HG03175 (cell line): ENCODE data around the gene GTPBP3.
A peak's percentile ranks its signal among the peaks of the same experiment; 100 is the strongest.

Source experiments
- ATAC-seq: cut with Tn5 transposase; IDR thresholded peaks from one replicate; pipeline ENCODE4 v1.9.1; 2021; ENCODE audit warnings: mild to moderate bottlenecking, moderate library complexity; ENCODE audit not compliant: unreplicated experiment

GTPBP3 gene

DNA sequence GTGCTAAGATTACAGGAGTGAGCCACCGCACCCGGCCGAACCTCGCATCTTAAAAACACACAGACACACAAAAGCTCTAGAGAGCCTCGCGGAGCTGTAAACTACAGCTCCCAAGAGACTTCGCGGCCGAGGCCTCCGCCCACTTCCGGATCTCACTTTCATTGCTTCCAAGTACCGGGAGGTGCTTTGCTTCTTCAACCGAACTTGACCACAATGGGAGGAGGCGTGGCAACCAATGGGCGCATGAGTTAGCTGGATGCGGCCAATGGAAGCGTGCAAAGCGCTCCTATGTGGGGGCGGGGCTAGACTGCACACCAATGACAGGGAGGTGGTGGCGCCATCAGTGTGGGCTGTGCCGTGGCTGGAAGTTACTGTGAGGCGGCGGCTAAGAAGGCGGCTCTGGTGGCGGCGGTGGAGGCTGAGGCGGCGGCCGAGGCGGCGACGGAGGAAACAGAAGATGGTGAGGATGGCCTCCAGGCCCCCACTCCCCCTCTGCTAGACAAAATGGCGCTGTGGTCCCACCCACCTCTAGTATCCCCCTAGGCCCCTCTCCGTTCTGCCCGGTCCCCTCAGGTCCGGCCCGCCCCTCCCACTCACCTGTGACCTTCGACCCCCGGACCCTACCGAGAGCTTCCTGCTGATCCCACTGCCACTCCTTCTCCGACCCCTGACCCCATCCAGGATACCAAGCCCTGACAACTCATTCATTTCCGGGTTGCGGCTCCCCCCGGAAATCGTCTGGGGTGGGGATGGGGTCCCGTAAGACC, 28.0 kb upstream of the GTPBP3 start, which contains the start of gene DDA1:
Gene DDA1, plus strand, starts transcription at position 366 of the 767 bp plus-strand sequence. Its CDS starts 92 bp downstream, at position 458.
- ATAC-seq, result peak; percentile 64

GRCh38 chr19:17309965-17310461, 27.3 kb upstream of the GTPBP3 start:
- no peak for ATAC-seq

DNA sequence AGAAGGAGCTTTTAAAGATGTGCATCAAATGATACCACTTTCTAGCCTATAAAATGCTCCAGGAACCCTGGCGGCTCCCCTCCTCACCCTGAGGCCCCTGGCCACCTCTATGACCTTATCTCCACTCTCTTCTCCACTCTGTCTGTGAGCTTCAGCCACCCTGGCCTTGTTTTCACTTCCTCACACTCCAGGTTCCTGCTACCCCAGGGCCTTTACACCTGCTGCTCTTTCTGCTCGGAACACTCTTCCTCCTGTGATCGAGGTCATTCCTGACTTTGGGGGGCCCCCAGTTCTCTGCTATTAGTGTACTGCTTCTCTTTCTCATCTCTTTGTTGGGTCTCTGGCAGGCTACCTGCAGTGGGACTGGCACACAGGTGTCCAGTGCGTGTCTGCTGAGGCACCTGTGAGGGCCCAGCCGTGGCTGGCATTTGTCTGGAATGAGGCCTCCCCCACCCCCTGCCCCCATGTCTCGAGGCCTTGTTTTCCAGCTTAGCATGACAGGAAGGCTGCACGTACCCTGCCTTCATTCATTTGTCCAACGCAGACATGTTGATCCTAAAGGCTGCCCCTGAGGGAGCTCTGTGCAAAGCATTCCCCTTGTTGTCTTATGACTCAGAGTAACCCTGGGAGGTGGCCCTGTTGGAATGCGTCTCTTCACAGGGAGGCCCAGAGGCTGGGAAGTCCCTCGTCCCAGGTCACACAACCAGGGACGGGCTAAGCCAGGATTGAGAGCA, 25.7 kb upstream of the GTPBP3 start:
- ATAC-seq, result no peak

DNA sequence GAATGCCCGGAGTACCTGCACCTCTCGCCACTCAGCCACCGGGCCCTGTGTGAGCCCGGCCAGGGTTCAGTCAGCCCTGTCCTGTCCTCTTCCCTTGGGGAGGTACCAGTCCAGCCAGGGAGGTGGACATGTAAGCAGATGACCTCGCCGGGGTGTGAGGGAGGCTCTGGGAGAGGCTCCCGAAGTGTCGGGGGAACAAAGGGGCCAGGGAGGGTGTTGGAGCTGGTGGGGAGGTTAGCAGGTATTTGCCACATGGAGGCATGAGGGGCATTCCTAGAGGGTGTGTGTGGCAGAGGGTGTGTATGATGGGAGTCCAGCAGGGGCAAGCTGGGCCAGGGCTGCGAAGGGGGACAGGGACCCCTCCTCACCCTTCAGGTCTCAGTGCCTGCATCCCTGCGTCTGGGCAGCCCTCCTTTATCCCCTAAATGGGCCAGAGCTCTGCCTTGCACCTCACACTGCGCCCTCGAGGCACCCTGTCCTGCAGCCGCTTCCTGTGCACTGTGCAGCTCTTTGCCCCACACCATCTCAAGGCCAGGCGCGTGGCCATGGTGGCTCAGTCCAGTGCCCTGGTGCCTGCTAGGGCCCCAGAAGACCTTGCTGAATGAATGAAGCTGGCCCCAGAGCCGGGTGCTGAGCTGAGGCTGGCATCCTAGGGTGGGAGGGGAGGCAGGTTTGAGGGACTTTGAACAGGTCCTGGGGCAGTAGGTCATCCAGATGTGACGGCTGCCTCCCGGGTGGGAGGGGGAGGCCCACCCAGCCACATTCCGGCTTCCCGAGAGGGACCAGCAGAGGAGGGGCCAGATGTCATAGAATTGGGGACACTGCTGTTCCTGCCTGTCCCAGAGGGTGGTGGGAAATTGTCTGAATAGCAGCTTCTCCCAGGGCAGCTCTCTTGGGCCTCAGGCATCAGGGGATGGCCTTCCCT, 24.9 kb upstream of the GTPBP3 start:
- ATAC-seq, result no peak

DNA sequence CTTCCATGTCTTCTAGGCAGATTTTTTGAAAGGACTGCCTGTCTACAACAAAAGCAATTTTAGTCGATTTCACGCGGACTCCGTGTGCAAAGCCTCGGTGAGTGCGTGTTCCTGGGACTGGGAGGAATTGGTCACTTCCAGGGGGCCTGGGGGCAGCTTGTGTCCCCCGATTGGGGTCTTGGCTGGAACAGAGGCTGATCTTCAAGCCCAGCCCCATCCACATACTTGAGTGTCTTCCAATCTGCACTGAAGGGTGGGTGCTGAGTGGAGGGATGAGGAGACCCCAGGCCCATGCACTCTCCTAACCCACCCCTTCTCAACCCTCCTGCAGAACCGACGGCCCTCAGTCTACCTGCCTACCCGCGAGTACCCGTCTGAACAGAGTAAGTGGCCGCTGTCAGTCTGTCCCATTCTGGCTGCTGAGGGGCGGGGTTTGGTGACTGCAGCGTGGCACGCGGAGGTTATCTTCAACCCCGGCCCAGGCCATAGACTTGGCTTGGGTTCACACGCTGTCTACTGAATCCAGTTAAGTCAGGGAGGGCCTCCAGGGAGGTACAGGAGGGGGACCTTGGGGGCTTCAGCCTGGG, 23.3 kb upstream of the GTPBP3 start:
- no peak for ATAC-seq

- no peak for ATAC-seq
Observed at GRCh38 chr19:17318966-17319365, 18.4 kb upstream of the GTPBP3 start.

GRCh38 chr19:17319473-17320238, 17.7 kb upstream of the GTPBP3 start:
- no peak for ATAC-seq

- no peak for ATAC-seq
Observed at GRCh38 chr19:17320435-17320834, 16.9 kb upstream of the GTPBP3 start.

- ATAC-seq, result no peak
Observed at GRCh38 chr19:17321655-17322489, 15.5 kb upstream of the GTPBP3 start.

DNA sequence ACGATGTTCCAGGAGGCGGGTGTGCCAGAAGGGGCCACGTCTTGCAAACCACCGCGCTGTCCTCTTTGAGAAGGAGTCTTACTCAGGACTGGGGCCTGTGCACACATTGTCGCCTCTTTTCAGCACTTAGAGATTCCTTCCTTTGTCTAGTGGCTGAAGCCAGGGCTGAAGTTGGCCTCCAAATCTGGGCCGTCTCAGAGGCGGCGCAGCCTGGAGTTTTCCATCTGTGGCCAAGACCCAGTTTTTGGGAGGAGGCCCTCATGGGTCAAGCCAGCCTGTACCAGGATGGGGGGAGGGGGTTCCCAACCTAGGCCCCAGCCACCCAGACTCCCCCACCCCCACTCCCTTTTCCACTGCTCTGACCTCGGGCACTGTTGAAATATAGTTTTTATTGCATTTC, 14.5 kb upstream of the GTPBP3 start:
- no peak for ATAC-seq

DNA sequence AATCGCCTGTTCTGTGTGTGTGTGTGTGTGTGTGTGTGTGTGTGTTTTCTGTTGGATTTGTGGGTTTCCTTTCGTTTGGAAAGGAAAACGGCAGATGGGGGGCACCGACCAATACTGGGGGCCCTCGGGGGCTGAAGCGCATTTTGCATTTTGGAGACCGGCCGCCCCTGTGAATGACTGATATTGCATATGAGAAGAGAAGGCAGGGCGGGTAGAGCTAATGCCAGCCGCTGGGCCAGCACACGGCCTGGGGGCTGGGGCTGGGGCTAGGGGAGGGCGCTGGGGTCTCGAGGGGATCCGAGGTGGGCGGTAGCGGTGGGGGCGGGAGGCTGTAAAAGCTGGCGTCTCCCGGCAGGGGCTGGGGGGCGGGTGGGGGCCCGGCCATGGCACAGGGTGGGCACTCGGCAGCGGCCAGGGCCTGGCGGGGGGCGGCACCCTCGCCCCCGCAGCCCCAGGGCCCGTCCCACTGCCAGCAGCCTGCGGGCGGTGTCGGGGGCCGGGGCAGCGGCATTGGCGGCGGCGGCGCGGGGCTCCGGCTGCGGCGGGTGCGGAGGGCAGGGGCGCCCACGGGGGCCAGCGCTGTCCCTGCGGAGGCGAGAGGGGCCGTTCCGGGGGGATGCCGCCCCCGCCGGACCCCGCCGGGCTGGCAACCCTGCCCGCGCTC, 13.9 kb upstream of the GTPBP3 start:
- no peak for ATAC-seq

GRCh38 chr19:17323964-17324332, 13.4 kb upstream of the GTPBP3 start:
- ATAC-seq, result no peak

GRCh38 chr19:17324357-17325114, 12.8 kb upstream of the GTPBP3 start:
- no peak for ATAC-seq

- ATAC-seq, result no peak
Observed at GRCh38 chr19:17325133-17325532, 12.2 kb upstream of the GTPBP3 start.

- ATAC-seq, result no peak
Observed at GRCh38 chr19:17325881-17326594, 11.3 kb upstream of the GTPBP3 start.

- ATAC-seq, result no peak
Observed at GRCh38 chr19:17326595-17326966, 10.8 kb upstream of the GTPBP3 start.

GRCh38 chr19:17327068-17327653, 10.2 kb upstream of the GTPBP3 start:
- ATAC-seq, result no peak
